WTC11 (cell line): ENCODE data around the gene RGS7. TPM values are rescaled to one million over a fixed set of nuclear protein-coding genes. Genes with fewer than 3 reads are reported as not detected.

Source experiments
- ATAC-seq: fragments of 200-7000 bp; cut with Tn5 transposase; 2 replicates; pipeline ENCODE4 v1.10.0; 2021; ENCODE audit warnings: mild to moderate bottlenecking, moderate library complexity
- CTCF ChIA-PET: fragments of 300-600 bp; sonication (Branson Sonifier 250); formaldehyde crosslinking; loops from one replicate; lab custom pipeline; 2021; ENCODE audit warnings: antibody characterized with exemption; lab: Charles Lee
- POLR2A ChIA-PET: fragments of 350-600 bp; sonication (Branson Sonifier 250); formaldehyde crosslinking; loops from one replicate; lab custom pipeline; 2021; ENCODE audit warnings: antibody characterized with exemption; lab: Charles Lee
- DNase-seq: peaks from one replicate; pipeline ENCODE4 v3.0.0; 2021; ENCODE audit warnings: low spot score
- H3K27ac Mint-ChIP-seq: 2 replicates; pipeline ENCODE4 v1.8.0; 2021; ENCODE audit warnings: mixed read lengths
- H3K27me3 Mint-ChIP-seq: 2 replicates; pipeline ENCODE4 v1.8.0; 2021; ENCODE audit warnings: low read depth, mild to moderate bottlenecking, moderate library complexity, mixed read lengths
- H3K36me3 Mint-ChIP-seq: 2 replicates; pipeline ENCODE4 v1.8.0; 2021; ENCODE audit warnings: mixed read lengths
- H3K4me1 Mint-ChIP-seq: 2 replicates; pipeline ENCODE4 v1.8.0; 2022; ENCODE audit warnings: mixed read lengths
- H3K4me3 Mint-ChIP-seq: 2 replicates; pipeline ENCODE4 v1.8.0; 2021; ENCODE audit warnings: mild to moderate bottlenecking, moderate library complexity, mixed read lengths
- H3K9me3 Mint-ChIP-seq: 2 replicates; pipeline ENCODE4 v1.8.0; 2021; ENCODE audit warnings: mixed read lengths
- CBFB ChIP-seq: sonication (generic); formaldehyde crosslinking; IDR thresholded peaks from 2 replicates; pipeline ENCODE4 v1.8.1; 2022; ENCODE audit warnings: mild to moderate bottlenecking, low read depth, missing genetic modification reagents
- CREB1 ChIP-seq: sonication (generic); formaldehyde crosslinking; IDR thresholded peaks from 2 replicates; pipeline ENCODE4 v1.8.0; 2023; ENCODE audit warnings: mild to moderate bottlenecking, missing genetic modification reagents
- IRF2 ChIP-seq: sonication (generic); formaldehyde crosslinking; IDR thresholded peaks from 2 replicates; pipeline ENCODE4 v1.8.0; 2022; ENCODE audit warnings: low read depth, missing genetic modification reagents, borderline replicate concordance
- NR3C1 ChIP-seq: sonication (generic); formaldehyde crosslinking; conservative IDR thresholded peaks from 2 replicates; pipeline ENCODE4 v1.8.1; 2023; ENCODE audit warnings: low read depth, mild to moderate bottlenecking, missing genetic modification reagents
- PRRX2 ChIP-seq: fragments of 250-450 bp; sonication (Bioruptor Pico); IDR thresholded peaks from 2 replicates; pipeline ENCODE4 v1.8.0; 2021; ENCODE audit warnings: mild to moderate bottlenecking
- RELA ChIP-seq: sonication (generic); formaldehyde crosslinking; IDR thresholded peaks from 2 replicates; pipeline ENCODE4 v1.8.1; 2022; ENCODE audit warnings: missing genetic modification reagents, mild to moderate bottlenecking, borderline replicate concordance
- SMAD3 ChIP-seq: sonication (generic); formaldehyde crosslinking; IDR thresholded peaks from 2 replicates; pipeline ENCODE4 v1.8.0; 2022; ENCODE audit warnings: missing genetic modification reagents, mild to moderate bottlenecking, borderline replicate concordance
- SOX15 ChIP-seq: fragments of 250-450 bp; sonication (Bioruptor Pico); IDR thresholded peaks from 2 replicates; pipeline ENCODE4 v1.9.0; 2021; ENCODE audit warnings: mild to moderate bottlenecking
- SP1 ChIP-seq: sonication (generic); formaldehyde crosslinking; conservative IDR thresholded peaks from 2 replicates; pipeline ENCODE4 v1.8.1; 2022; ENCODE audit warnings: missing genetic modification reagents
- ZBTB21 ChIP-seq: sonication (generic); formaldehyde crosslinking; IDR thresholded peaks from 2 replicates; pipeline ENCODE4 v1.8.1; 2023; ENCODE audit warnings: mild to moderate bottlenecking, missing genetic modification reagents, borderline replicate concordance
- ZNF219 ChIP-seq: sonication (generic); formaldehyde crosslinking; IDR thresholded peaks from 2 replicates; pipeline ENCODE4 v1.8.0; 2023; ENCODE audit warnings: missing genetic modification reagents, mild to moderate bottlenecking, borderline replicate concordance
- total RNA-seq: library from RNA; stranded (reverse); gene quantifications from 3 replicates; pipeline ENCODE4 v1.2.3, GENCODE V29; 2021
- TF ChIP-seq, protein P1 (sequence below): fragments of 250-450 bp; sonication (Bioruptor Pico); IDR thresholded peaks from 2 replicates; pipeline ENCODE4 v1.9.0; 2021; ENCODE audit warnings: mild to moderate bottlenecking, borderline replicate concordance
- TF ChIP-seq, protein P2 (sequence below): sonication (generic); formaldehyde crosslinking; IDR thresholded peaks from 2 replicates; pipeline ENCODE4 v1.8.0; 2022; ENCODE audit warnings: mild to moderate bottlenecking, missing genetic modification reagents
- TF ChIP-seq, protein P3 (sequence below): sonication (generic); formaldehyde crosslinking; IDR thresholded peaks from 2 replicates; pipeline ENCODE4 v1.8.0; 2022; ENCODE audit warnings: mild to moderate bottlenecking, missing genetic modification reagents
- TF ChIP-seq, protein P4 (sequence below): sonication (generic); formaldehyde crosslinking; IDR thresholded peaks from 2 replicates; pipeline ENCODE4 v1.8.0; 2023; ENCODE audit warnings: mild to moderate bottlenecking, missing genetic modification reagents
- TF ChIP-seq, protein P5 (sequence below): sonication (generic); formaldehyde crosslinking; IDR thresholded peaks from 2 replicates; pipeline ENCODE4 v1.8.1; 2023; ENCODE audit warnings: mild to moderate bottlenecking, missing genetic modification reagents
- TF ChIP-seq, protein P6 (sequence below): sonication (generic); formaldehyde crosslinking; IDR thresholded peaks from 2 replicates; pipeline ENCODE4 v1.8.1; 2022; ENCODE audit warnings: low read depth, mild to moderate bottlenecking, moderate library complexity, missing genetic modification reagents, borderline replicate concordance

Gene RGS7
- total RNA-seq, 1 experiment from 2014 or later: 1.2 TPM

DNA sequence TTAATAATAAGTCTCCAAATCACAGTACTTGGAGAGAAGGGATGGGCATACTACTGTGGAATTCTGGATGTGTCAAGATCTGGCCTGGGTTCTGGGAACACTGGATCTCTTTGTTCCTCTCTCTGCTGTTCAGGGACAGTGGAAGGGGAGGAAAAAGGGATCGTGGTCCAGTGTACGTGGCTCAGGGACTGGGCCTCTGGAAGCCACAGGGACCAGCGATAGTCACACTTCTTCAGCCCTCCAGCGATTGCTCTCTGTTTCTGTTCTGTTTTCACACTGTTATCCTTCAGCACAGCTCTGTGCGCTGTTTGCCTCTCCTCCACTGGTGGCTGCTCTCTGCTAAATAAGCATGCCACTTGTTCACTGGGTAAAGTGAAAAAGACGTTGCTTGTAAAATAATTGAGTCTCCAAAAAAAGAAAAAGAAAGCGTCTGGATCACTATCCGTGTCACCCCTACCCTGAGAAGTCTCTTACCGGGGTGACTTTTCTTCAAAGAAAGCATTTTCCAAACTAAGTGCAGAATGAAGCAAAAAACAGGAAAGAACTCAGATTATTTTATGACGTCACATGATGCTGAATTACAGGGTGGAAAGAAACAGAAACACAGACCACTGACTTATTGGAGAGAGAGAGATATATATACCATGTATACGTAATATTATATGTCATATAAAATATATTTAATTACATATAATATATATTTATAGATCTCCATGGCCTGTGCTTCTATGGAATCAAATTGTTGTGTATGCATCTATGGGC, 279.4 kb downstream of the RGS7 start:
- H3K36me3 Mint-ChIP-seq: no peaks in the 10 kb centered on the region
- no peak overlapping the region for H3K4me3 Mint-ChIP-seq
- CTCF ChIA-PET: no interaction called here
- ATAC-seq (peak; percentile 57; the same call in 1 of the 2 replicates), DNase-seq (no peak)
- peak overlapping the region; percentile 42; the same call in 1 of the 2 replicates for H3K27ac Mint-ChIP-seq
- peaks cover 20% of the 10 kb centered on the region for H3K4me1 Mint-ChIP-seq
- POLR2A ChIA-PET: no interaction called here
- H3K9me3 Mint-ChIP-seq: no peaks in the 10 kb centered on the region
- no peak for TF ChIP-seq PRRX2 (CRISPR knock-in tag)
- TF ChIP-seq NR3C1 (CRISPR knock-in tag): no peak
- TF ChIP-seq RELA (CRISPR knock-in tag): no peak
- TF ChIP-seq, protein P1, sequence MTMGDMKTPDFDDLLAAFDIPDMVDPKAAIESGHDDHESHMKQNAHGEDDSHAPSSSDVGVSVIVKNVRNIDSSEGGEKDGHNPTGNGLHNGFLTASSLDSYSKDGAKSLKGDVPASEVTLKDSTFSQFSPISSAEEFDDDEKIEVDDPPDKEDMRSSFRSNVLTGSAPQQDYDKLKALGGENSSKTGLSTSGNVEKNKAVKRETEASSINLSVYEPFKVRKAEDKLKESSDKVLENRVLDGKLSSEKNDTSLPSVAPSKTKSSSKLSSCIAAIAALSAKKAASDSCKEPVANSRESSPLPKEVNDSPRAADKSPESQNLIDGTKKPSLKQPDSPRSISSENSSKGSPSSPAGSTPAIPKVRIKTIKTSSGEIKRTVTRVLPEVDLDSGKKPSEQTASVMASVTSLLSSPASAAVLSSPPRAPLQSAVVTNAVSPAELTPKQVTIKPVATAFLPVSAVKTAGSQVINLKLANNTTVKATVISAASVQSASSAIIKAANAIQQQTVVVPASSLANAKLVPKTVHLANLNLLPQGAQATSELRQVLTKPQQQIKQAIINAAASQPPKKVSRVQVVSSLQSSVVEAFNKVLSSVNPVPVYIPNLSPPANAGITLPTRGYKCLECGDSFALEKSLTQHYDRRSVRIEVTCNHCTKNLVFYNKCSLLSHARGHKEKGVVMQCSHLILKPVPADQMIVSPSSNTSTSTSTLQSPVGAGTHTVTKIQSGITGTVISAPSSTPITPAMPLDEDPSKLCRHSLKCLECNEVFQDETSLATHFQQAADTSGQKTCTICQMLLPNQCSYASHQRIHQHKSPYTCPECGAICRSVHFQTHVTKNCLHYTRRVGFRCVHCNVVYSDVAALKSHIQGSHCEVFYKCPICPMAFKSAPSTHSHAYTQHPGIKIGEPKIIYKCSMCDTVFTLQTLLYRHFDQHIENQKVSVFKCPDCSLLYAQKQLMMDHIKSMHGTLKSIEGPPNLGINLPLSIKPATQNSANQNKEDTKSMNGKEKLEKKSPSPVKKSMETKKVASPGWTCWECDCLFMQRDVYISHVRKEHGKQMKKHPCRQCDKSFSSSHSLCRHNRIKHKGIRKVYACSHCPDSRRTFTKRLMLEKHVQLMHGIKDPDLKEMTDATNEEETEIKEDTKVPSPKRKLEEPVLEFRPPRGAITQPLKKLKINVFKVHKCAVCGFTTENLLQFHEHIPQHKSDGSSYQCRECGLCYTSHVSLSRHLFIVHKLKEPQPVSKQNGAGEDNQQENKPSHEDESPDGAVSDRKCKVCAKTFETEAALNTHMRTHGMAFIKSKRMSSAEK (CRISPR knock-in tag): no peak
- TF ChIP-seq ZNF219 (CRISPR knock-in tag): no peak
- no peak for TF ChIP-seq SMAD3
- TF ChIP-seq ZBTB21: no peak
- TF ChIP-seq, protein P2, sequence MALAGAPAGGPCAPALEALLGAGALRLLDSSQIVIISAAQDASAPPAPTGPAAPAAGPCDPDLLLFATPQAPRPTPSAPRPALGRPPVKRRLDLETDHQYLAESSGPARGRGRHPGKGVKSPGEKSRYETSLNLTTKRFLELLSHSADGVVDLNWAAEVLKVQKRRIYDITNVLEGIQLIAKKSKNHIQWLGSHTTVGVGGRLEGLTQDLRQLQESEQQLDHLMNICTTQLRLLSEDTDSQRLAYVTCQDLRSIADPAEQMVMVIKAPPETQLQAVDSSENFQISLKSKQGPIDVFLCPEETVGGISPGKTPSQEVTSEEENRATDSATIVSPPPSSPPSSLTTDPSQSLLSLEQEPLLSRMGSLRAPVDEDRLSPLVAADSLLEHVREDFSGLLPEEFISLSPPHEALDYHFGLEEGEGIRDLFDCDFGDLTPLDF: no peak
- TF ChIP-seq, protein P3, sequence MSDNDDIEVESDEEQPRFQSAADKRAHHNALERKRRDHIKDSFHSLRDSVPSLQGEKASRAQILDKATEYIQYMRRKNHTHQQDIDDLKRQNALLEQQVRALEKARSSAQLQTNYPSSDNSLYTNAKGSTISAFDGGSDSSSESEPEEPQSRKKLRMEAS: no peak
- no peak for TF ChIP-seq SP1 (CRISPR knock-in tag)
- no peaks in the 10 kb centered on the region for H3K27me3 Mint-ChIP-seq

DNA sequence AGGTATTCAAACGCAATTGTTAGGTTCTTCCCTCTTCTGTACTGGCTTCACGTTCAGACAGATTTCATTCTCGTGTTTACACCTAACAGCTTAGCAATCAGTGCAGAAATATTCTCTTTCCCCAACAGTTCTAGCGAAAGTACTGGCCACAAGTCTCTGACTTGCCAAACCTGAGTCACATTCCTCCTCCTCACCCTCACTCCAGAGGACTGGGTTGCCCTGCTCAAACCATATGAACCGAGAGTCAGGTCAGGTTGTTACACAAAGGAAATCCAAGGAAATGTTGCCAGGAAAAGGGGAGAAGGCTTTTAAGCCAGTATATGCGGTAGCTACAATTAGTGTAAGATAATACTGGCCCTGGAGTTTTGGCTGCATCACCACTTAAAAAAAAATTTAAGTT, 282.5 kb downstream of the RGS7 start:
- DNase-seq: no peak
- ATAC-seq: peak; percentile 60; the same call in 1 of the 2 replicates
- Mint-ChIP-seq H3K4me3 (no peak overlapping the region), H3K36me3 (no peaks in the 10 kb centered on the region), H3K27me3 (no peaks in the 10 kb centered on the region), H3K27ac (peak overlapping the region; percentile 6; the same call in 1 of the 2 replicates), H3K9me3 (no peaks in the 10 kb centered on the region), H3K4me1 (peaks cover 24% of the 10 kb centered on the region)
- ChIA-PET POLR2A (no interaction called here), CTCF (no interaction called here)
- TF ChIP-seq, protein P4, sequence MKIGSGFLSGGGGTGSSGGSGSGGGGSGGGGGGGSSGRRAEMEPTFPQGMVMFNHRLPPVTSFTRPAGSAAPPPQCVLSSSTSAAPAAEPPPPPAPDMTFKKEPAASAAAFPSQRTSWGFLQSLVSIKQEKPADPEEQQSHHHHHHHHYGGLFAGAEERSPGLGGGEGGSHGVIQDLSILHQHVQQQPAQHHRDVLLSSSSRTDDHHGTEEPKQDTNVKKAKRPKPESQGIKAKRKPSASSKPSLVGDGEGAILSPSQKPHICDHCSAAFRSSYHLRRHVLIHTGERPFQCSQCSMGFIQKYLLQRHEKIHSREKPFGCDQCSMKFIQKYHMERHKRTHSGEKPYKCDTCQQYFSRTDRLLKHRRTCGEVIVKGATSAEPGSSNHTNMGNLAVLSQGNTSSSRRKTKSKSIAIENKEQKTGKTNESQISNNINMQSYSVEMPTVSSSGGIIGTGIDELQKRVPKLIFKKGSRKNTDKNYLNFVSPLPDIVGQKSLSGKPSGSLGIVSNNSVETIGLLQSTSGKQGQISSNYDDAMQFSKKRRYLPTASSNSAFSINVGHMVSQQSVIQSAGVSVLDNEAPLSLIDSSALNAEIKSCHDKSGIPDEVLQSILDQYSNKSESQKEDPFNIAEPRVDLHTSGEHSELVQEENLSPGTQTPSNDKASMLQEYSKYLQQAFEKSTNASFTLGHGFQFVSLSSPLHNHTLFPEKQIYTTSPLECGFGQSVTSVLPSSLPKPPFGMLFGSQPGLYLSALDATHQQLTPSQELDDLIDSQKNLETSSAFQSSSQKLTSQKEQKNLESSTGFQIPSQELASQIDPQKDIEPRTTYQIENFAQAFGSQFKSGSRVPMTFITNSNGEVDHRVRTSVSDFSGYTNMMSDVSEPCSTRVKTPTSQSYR (CRISPR knock-in tag): no peak
- no peak for TF ChIP-seq IRF2 (CRISPR knock-in tag)
- TF ChIP-seq CBFB (CRISPR knock-in tag): no peak
- no peak for TF ChIP-seq SOX15 (CRISPR knock-in tag)
- TF ChIP-seq, protein P5, sequence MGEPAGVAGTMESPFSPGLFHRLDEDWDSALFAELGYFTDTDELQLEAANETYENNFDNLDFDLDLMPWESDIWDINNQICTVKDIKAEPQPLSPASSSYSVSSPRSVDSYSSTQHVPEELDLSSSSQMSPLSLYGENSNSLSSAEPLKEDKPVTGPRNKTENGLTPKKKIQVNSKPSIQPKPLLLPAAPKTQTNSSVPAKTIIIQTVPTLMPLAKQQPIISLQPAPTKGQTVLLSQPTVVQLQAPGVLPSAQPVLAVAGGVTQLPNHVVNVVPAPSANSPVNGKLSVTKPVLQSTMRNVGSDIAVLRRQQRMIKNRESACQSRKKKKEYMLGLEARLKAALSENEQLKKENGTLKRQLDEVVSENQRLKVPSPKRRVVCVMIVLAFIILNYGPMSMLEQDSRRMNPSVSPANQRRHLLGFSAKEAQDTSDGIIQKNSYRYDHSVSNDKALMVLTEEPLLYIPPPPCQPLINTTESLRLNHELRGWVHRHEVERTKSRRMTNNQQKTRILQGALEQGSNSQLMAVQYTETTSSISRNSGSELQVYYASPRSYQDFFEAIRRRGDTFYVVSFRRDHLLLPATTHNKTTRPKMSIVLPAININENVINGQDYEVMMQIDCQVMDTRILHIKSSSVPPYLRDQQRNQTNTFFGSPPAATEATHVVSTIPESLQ: no peak
- TF ChIP-seq, protein P6, sequence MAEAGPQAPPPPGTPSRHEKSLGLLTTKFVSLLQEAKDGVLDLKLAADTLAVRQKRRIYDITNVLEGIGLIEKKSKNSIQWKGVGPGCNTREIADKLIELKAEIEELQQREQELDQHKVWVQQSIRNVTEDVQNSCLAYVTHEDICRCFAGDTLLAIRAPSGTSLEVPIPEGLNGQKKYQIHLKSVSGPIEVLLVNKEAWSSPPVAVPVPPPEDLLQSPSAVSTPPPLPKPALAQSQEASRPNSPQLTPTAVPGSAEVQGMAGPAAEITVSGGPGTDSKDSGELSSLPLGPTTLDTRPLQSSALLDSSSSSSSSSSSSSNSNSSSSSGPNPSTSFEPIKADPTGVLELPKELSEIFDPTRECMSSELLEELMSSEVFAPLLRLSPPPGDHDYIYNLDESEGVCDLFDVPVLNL (CRISPR knock-in tag): no peak
- no peak for TF ChIP-seq CREB1 (CRISPR knock-in tag)
